Testis (tissue), 3 donors: Measurements from ENCODE around the gene LHFPL4. TPM values are rescaled to one million over a fixed set of nuclear protein-coding genes. Genes with fewer than 3 reads are reported as not detected.

Experiments
- DNase-seq: peaks from one replicate; pipeline ENCODE4 v3.0.0-alpha.2; 2019
- H3K27ac ChIP-seq, 2 donors: fragments of 200-600 bp; sonication (generic); one replicate each; pipeline ENCODE4 v1.5.1; 2019
- H3K27me3 ChIP-seq: fragments of 200-600 bp; sonication (generic); one replicate; pipeline ENCODE4 v1.5.1; 2019
- H3K36me3 ChIP-seq: fragments of 200-600 bp; sonication (generic); one replicate; pipeline ENCODE4 v1.5.1; 2017; ENCODE audit warnings: low read depth; ENCODE audit errors: missing control alignments
- H3K4me1 ChIP-seq: fragments of 200-600 bp; sonication (generic); one replicate; pipeline ENCODE4 v1.5.1; 2019
- H3K4me3 ChIP-seq, 2 donors: fragments of 200-600 bp; sonication (generic); one replicate each; pipeline ENCODE4 v1.5.1; 2017 to 2019
- H3K9me3 ChIP-seq: fragments of 200-600 bp; sonication (generic); one replicate; pipeline ENCODE4 v1.5.1; 2017
- POLR2A ChIP-seq: fragments of 450-650 bp; IDR thresholded peaks from one replicate; pipeline ENCODE4 v1.6.1; 2017; ENCODE audit warnings: antibody characterized with exemption, mild to moderate bottlenecking, moderate library complexity
- WGBS, 2 donors: methylation state at CpG; one replicate each; pipeline ENCODE4 v1.1.5; 2018; 5-methylcytosine and 5-hydroxymethylcytosine counted together
- intact Hi-C: fragments of 100-400 bp; cut with DNase I; formaldehyde crosslinking; loops from one replicate; pipeline ENCODE4 v1.15.1; 2023; ENCODE audit warnings: low total_unique reads
- polyA plus RNA-seq: library from polyadenylated mRNA; stranded (reverse); fragments of 350-450 nt; fragmentation: Illumina TruSeq; extraction: RNeasy Lipid Tissue Mini Kit (QIAGEN cat#74804); gene quantifications from one replicate; pipeline ENCODE4 v1.2.3, GENCODE V29; 2014; ENCODE audit warnings: low read depth, low replicate concordance; ENCODE audit not compliant: insufficient read depth
- total RNA-seq, 2 donors: library from RNA; depleted of rRNA; stranded (reverse); fragments of >200 nt; gene quantifications; one replicate each; pipeline ENCODE4 v1.2.3, GENCODE V29; 2016
- TF ChIP-seq, protein P1 (sequence below), 3 experiments: fragments of 450-650 bp in 2 of 3; fragments of 200-600 bp in 1 of 3; sonication (generic) in 1 of 3; IDR thresholded peaks; one replicate each; pipeline ENCODE4 v1.5.1; 2016 to 2019; ENCODE audit warnings: antibody characterized with exemption in 3 of 3, mild to moderate bottlenecking in 2 of 3, moderate library complexity in 1 of 3

LHFPL4 gene
- total and polyA plus RNA-seq, 3 donors from 2014 or later = 1.3 to 2.3 (median 1.3) TPM

DNA sequence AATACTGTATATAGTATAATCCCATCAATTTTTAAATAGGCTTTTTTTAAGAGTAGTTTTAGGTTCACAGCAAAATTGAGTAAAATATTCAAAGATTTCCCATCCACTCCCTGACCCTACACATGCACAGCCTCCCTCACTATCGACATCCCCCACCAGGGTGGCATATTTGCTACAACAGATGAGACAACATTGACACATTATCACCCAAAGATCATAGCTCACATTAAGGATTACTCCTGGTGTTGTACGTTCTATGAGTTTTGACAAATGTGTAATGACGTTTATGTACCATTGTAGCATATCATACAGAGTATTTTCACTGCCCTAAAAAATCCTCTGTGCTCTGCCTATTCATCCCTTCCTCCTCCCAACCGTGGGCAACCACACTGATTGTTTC is 39.3 kb downstream of the LHFPL4 start:
- H3K27ac ChIP-seq = no peak overlapping the region
- no peak for TF ChIP-seq POLR2A
- TF ChIP-seq, protein P1, sequence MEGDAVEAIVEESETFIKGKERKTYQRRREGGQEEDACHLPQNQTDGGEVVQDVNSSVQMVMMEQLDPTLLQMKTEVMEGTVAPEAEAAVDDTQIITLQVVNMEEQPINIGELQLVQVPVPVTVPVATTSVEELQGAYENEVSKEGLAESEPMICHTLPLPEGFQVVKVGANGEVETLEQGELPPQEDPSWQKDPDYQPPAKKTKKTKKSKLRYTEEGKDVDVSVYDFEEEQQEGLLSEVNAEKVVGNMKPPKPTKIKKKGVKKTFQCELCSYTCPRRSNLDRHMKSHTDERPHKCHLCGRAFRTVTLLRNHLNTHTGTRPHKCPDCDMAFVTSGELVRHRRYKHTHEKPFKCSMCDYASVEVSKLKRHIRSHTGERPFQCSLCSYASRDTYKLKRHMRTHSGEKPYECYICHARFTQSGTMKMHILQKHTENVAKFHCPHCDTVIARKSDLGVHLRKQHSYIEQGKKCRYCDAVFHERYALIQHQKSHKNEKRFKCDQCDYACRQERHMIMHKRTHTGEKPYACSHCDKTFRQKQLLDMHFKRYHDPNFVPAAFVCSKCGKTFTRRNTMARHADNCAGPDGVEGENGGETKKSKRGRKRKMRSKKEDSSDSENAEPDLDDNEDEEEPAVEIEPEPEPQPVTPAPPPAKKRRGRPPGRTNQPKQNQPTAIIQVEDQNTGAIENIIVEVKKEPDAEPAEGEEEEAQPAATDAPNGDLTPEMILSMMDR (IDR thresholded peaks at IDR 0.05) = no peak
- no peaks in the 10 kb centered on the region for H3K9me3 ChIP-seq
- intact Hi-C loops = no loop called here
- H3K4me3 ChIP-seq = no peak overlapping the region
- H3K4me1 ChIP-seq = no peaks in the 10 kb centered on the region
- no peak for DNase-seq
- no peaks in the 10 kb centered on the region for H3K36me3 ChIP-seq
- 69 to 80% methylated on average over 4 of the region's 4 CpGs for WGBS, 2 donors
- no peaks in the 10 kb centered on the region for H3K27me3 ChIP-seq

DNA sequence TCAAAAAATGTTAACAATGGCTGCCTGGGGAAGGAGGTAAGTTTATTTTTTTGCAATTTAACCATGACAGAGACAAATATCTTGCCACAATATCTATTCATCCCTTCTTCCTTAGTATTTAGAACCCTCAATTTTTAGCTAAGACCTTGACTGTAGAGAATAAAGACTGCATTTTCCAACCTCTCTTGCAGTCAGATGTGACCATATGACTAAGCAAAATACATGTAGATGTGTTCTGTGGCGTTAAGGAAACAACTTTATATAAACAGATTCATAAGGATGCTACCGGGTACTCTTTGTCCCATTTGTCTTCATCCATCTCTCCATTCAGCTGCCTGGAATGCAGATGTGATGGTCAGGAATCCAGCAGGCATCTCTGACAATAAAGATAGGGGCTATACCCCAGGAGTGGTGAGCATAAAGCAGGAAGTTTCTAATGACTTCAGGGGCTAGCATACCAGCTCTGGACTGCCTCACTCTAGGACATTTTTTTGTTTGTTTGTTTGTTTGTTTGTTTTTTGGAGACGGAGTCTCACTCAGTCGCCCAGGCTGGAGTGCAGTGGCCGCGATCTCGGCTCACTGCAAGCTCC is 41.1 kb downstream of the LHFPL4 start:
- H3K36me3 ChIP-seq = no peaks in the 10 kb centered on the region
- no peak for TF ChIP-seq POLR2A
- TF ChIP-seq, protein P1 (IDR thresholded peaks at IDR 0.05) = no peak
- DNase-seq = no peak

DNA sequence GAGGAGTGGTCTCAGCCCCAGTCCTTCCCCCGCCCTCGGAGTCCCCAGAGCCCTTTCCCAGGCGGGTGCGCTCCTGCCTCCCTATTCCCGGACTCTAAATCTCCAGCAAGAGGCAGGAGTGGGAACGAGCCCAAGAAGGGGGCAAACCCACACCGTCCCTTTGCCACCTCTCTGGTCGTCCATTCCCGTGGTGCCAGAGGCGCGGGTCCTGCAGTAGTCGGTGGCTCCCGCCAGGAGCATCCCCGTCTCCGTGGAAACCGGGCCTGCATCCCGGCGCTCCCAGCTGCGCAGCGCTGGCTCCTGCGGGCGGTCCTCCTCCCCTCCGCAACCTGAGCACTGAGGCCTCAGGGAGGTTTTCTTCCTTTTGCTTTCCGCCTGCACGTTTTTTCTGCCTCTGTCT is 44.8 kb downstream of the LHFPL4 start:
- intact Hi-C loops = no loop called here
- 7 to 15% methylated on average over 20 to 22 of the region's 25 CpGs for WGBS, 2 donors
- TF ChIP-seq, protein P1 (IDR thresholded peaks at IDR 0.05) = no peak
- no peak for TF ChIP-seq POLR2A
- no peak for DNase-seq
- Histone ChIP-seq H3K36me3 (no peaks in the 10 kb centered on the region), H3K27ac (no peak overlapping the region), H3K4me1 (no peaks in the 10 kb centered on the region), H3K27me3 (no peaks in the 10 kb centered on the region), H3K9me3 (no peaks in the 10 kb centered on the region), H3K4me3 (no peak overlapping the region)

More for the DNA sequence above, 41.1 kb downstream of the LHFPL4 start:
- H3K4me1 ChIP-seq = no peaks in the 10 kb centered on the region
- 53 to 70% methylated on average over 7 of the region's 7 CpGs for WGBS, 2 donors
- no peak overlapping the region for H3K4me3 ChIP-seq
- intact Hi-C loops = no loop called here
- H3K27me3 ChIP-seq = no peaks in the 10 kb centered on the region
- no peaks in the 10 kb centered on the region for H3K9me3 ChIP-seq
- no peak overlapping the region for H3K27ac ChIP-seq

DNA sequence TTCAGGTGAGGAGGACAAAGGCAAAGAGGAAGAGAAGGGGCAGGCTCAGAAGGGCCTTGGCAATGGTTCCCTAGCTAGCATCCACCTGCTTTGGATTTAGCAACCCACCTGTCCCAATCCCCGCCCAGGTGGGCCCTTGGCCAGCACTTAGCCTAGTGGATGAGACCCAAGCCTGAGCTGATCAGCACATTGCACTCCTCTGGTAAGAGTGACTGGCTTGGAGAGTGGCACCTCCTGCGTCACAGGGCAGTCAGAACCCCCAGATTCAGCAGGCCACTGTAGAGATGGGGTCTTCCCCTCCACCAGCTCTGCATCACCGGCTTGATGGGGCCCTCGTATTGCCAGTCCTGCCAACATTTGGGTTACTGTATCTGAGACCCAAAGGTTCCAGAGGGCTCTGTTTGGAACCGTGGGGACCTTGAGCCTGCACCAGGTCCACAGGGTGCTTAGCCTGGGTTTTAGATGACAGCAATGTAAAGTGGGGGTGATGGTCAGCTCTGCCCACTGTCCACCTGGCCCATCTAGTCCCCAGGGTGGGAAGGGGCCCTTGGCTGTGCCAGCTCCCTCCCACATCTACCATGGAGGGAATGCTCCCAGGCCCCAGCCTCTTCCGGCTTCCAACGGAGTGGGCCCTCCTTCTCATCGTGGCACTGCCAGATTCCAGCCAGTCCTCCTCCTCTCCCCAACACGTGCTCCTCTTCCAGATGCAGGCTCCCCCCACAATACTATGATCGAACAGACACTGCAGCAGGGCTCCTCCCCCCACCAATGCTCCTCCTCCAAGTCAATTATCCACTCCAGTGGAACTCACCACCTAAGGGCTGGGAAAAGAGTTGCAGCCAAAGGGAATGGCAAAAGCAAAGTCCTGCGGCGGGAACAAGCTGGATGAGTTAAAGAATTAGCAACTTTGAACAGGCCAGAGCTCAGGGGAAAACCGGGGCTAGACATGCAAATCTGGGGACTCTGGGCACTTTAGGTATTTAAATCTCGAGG is 45.7 kb downstream of the LHFPL4 start:
- no peaks in the 10 kb centered on the region for H3K4me1 ChIP-seq
- no peaks in the 10 kb centered on the region for H3K36me3 ChIP-seq
- intact Hi-C loops = no loop called here
- no peak for TF ChIP-seq POLR2A
- TF ChIP-seq, protein P1 (IDR thresholded peaks at IDR 0.05) = no peak
- no peaks in the 10 kb centered on the region for H3K9me3 ChIP-seq
- H3K4me3 ChIP-seq = no peak overlapping the region
- 52 to 72% methylated on average over 9 to 13 of the region's 14 CpGs for WGBS, 2 donors
- H3K27ac ChIP-seq = no peak overlapping the region
- H3K27me3 ChIP-seq = no peaks in the 10 kb centered on the region
- no peak for DNase-seq
